AG04450 (cell line): ENCODE results near the gene ZNF14. TPM values are rescaled to one million over a fixed set of nuclear protein-coding genes. Genes with fewer than 3 reads are reported as not detected.

Experiments used
- CTCF ChIA-PET: fragments of 300-600, 350-600 bp; formaldehyde crosslinking; extraction: SDS; loops from one replicate; lab custom pipeline; 2022; ENCODE audit warnings: antibody characterized with exemption, inconsistent platforms; lab: Charles Lee
- POLR2A ChIA-PET: fragments of 350-600 bp; formaldehyde crosslinking; extraction: SDS; loops from one replicate; lab custom pipeline; 2021; ENCODE audit warnings: antibody characterized with exemption, inconsistent platforms; lab: Yijun Ruan, JAX
- DNase-seq: peaks from one replicate; pipeline ENCODE4 v3.0.0-alpha.2; 2011; ENCODE audit warnings: low read depth, low spot score
- H3K27ac ChIP-seq: one replicate; pipeline ENCODE4 v1.5.1; 2012; ENCODE audit warnings: low read depth, low read length, control low read depth
- H3K27me3 ChIP-seq: one replicate; pipeline ENCODE4 v1.6.0; 2012; ENCODE audit warnings: low read length; ENCODE audit not compliant: control insufficient read depth, insufficient read depth
- H3K4me3 ChIP-seq: 2 replicates; pipeline ENCODE4 v1.5.1; 2011; ENCODE audit warnings: mild to moderate bottlenecking, low read depth, low read length, control low read depth
- H3K9me3 ChIP-seq: 2 replicates; pipeline ENCODE4 v1.5.1; 2012; ENCODE audit warnings: low read length; ENCODE audit not compliant: control insufficient read depth, insufficient read depth
- polyA plus RNA-seq: library from polyadenylated mRNA; depleted of rRNA; stranded (reverse); fragments of >200 nt; gene quantifications from 2 replicates; pipeline ENCODE4 v1.2.3, GENCODE V29; 2011
- TF ChIP-seq, protein P1 (sequence below): IDR thresholded peaks from 2 replicates; pipeline ENCODE4 v1.5.1; 2011; ENCODE audit warnings: low read depth, low read length, control low read depth, inconsistent platforms

Gene ZNF14
- polyA plus RNA-seq, 1 experiment = 4.2 TPM

GRCh38 chr19:19748249-19748938, 15.5 kb upstream of the ZNF14 start:
- POLR2A ChIA-PET = no interaction called here

DNA sequence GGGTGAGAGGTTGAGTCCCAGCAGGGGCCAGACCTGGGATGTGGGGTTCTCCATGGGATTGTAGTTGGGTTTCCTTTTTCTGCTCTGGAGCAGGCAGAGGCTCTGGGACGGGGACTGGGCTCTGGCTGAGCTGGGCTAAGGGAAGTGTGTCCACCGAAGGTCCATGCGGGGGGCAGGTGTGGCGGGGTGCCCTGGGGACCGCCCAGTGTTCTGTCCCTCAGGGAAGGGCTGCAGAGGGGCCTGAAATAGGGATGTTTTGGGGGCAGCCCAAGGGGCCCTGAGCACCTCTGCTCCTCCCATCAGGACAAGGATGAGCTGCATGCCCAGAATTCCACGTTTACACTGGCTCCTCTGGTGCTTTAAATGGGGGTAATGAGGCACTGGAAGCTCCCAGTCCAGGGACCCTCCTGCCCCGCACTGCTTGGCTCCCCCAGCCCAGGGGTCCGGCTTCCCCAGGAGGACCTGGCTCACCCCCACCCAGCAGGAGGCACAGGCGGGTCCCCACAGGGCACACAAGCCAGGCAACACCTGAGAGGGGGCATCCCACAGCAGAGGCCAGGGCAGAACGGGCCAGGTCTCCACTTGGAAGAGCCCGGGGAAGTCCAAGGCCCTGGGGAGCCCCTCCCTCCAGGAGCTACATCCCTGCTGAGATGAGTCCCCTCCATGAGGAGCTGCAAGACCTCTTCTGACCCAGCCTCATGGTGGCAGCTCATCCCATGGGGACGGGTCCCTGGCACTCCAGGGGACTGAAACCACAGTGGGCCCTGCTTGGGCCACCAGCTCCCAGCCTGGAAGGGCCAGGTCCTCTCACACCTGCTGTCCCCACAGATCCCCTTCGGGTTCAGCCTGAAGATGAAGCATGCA, 14.7 kb upstream of the ZNF14 start:
- no peak overlapping the region for H3K27ac ChIP-seq
- H3K27me3 ChIP-seq = no peaks in the 10 kb centered on the region
- H3K9me3 ChIP-seq = peaks cover 91% of the 10 kb centered on the region
- CTCF ChIA-PET = no interaction called here
- POLR2A ChIA-PET = no interaction called here
- no peak for DNase-seq
- no peak overlapping the region for H3K4me3 ChIP-seq
- TF ChIP-seq, protein P1, sequence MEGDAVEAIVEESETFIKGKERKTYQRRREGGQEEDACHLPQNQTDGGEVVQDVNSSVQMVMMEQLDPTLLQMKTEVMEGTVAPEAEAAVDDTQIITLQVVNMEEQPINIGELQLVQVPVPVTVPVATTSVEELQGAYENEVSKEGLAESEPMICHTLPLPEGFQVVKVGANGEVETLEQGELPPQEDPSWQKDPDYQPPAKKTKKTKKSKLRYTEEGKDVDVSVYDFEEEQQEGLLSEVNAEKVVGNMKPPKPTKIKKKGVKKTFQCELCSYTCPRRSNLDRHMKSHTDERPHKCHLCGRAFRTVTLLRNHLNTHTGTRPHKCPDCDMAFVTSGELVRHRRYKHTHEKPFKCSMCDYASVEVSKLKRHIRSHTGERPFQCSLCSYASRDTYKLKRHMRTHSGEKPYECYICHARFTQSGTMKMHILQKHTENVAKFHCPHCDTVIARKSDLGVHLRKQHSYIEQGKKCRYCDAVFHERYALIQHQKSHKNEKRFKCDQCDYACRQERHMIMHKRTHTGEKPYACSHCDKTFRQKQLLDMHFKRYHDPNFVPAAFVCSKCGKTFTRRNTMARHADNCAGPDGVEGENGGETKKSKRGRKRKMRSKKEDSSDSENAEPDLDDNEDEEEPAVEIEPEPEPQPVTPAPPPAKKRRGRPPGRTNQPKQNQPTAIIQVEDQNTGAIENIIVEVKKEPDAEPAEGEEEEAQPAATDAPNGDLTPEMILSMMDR = no peak

More at GRCh38 chr19:19748249-19748938, 15.5 kb upstream of the ZNF14 start:
- CTCF ChIA-PET = no interaction called here
- H3K9me3 ChIP-seq = peaks cover 91% of the 10 kb centered on the region
- no peak for DNase-seq
- no peaks in the 10 kb centered on the region for H3K27me3 ChIP-seq
- TF ChIP-seq, protein P1 = no peak
- no peak overlapping the region for H3K27ac ChIP-seq
- H3K4me3 ChIP-seq = no peak overlapping the region

DNA sequence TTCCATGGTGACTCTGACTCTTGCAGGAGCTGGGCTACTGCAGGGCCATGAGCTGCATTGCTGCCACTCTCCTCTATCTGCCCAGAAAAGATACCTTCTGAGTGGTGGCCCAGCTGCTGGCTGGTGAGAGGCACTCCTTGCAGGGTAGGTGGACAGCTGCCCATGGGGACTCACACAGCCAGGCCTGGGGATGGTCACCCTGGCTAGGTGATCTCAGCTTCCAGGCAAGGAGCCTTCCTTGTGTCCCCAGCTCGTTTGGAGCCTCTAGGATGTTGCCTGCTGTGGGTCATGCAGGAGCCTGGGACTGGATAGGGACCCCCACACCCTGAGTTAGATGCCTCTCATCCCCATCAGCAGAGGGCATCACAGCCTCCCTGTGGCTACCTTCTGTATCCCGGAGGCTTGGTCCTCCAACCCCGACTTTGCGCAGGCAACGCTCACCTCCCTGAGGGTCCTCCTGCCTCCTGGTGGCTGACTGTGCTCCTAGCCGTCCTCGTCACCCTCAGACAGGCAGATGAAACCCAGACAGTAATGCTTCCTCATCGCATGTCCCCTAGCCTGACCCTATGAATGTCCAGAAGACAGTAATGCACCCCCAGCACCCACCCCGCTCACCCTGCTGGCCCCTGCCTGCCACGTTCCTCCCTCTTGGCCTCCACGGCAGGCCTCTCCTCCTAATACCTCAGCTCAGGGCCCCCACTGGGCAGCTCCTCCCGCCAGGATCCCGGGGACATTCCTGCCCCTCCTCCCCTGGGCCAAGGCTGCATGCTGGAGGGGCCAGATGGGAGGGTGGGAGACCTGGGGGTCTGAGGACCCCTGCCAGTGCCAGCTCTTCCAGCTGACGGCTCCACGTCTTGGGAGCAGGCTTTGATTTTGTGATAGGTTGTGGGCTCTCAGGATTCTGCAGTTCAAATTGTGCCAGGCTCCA, 13.6 kb upstream of the ZNF14 start:
- DNase-seq = no peak
- H3K4me3 ChIP-seq = no peak overlapping the region
- no peak overlapping the region for H3K27ac ChIP-seq
- POLR2A ChIA-PET = no interaction called here
- TF ChIP-seq, protein P1 = no peak
- no peaks in the 10 kb centered on the region for H3K27me3 ChIP-seq
- CTCF ChIA-PET = no interaction called here
- H3K9me3 ChIP-seq = peaks cover 91% of the 10 kb centered on the region

DNA sequence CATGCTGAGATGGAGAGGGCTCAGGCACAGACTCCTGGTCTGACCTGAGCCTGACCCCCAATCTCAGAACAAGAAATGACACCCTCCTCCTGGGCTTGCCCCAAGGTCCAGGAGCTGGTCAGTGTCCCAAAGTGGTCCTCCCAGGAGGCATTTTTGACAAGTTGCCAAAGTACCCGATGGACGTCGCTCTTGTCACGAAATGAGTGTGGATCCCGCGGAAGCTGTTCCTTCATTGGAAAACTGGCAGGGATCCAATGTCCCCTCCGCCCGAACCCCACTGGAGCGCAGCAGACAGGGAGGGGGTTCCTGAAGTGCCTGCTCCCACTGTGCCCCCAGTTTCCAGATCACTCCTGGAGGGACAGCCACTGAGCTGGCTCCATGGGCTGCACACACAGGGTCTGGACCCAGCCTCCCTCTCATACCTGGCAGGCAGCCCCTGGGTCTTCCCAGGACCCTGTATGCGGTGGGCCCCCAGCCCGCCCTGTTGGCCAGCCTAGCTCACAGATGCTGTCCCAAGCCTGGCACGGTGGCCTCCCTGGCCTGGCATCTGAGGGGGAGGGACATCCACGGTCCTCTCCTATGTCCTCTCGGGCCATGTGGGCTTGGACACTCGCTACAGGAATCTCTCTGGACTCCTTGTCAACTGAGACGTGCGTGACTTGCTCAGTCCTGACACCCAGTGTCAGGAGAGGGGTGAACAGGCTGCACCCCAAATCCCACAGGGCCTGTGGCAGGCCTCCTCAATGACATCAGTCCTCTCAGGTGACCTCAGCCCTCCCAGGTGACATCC, 12.8 kb upstream of the ZNF14 start:
- Histone ChIP-seq H3K27me3 (no peaks in the 10 kb centered on the region), H3K9me3 (peaks cover 89% of the 10 kb centered on the region), H3K4me3 (no peak overlapping the region), H3K27ac (no peak overlapping the region)
- POLR2A ChIA-PET = no interaction called here
- TF ChIP-seq, protein P1 = no peak
- CTCF ChIA-PET = no interaction called here
- DNase-seq = no peak
